ENCODE data around the gene KIF5B.
A peak's percentile ranks its signal among the peaks of the same experiment; 100 is the strongest.

Gene KIF5B

DNA sequence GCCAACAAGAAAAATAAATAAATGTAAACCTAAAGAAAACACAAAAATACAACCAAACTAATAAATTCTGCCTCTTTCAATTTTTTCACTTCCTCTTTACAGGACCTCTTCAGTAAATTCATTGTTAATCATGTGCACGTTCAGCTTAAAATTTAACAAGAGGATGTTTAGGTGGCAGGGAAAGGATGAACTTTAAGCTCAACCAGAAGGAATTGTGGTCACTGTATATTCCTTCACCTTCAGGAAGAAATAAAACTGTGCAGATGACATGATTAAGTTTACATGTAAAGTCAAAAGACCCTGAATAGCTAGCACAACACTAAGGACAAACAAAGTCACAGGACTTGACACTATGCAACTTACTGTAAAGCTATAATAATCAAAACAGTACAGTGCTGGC lies 33.0 kb downstream of the KIF5B start:
- no peak overlapping the region for H3K4me3 Mint-ChIP-seq
- DNase-seq = no peak
- TF ChIP-seq CTCF (IDR thresholded peaks at IDR 0.05) = no peak
- H3K27ac Mint-ChIP-seq = peak overlapping the region; percentile 62
- no peaks in the 10 kb centered on the region for H3K9me3 Mint-ChIP-seq
- H3K27me3 Mint-ChIP-seq (ENCODE audit: low read depth, poor library complexity) = no peaks in the 10 kb centered on the region
- no peaks in the 10 kb centered on the region for H3K4me1 Mint-ChIP-seq
- H3K36me3 Mint-ChIP-seq (ENCODE audit: low read depth) = peaks cover 84% of the 10 kb centered on the region

DNA sequence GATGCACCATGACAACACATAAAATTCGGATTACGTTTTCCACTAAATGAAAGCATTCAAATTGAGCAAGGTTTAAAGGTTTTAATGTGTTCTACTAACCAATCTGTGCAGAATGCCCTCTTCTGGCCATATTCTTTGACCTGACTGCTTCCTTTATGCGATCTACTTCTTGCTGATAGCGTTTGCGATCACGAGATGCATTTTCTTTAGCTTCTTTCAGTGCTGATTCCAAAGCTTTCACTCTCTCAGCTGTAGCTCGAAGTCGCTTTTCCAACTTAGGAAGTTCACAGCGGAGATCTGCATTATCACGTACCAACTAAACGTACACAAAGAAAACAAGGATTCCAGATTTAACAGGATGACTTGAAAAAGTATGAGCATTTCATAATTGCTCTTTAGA lies 39.2 kb downstream of the KIF5B start:
- DNase-seq = no peak
- peaks cover 80% of the 10 kb centered on the region for H3K36me3 Mint-ChIP-seq (ENCODE audit: low read depth)
- TF ChIP-seq CTCF (IDR thresholded peaks at IDR 0.05) = no peak
- H3K9me3 Mint-ChIP-seq = no peaks in the 10 kb centered on the region
- no peak overlapping the region for H3K4me3 Mint-ChIP-seq
- no peak overlapping the region for H3K27ac Mint-ChIP-seq
- no peaks in the 10 kb centered on the region for H3K27me3 Mint-ChIP-seq (ENCODE audit: low read depth, poor library complexity)
- H3K4me1 Mint-ChIP-seq = no peaks in the 10 kb centered on the region

- H3K9me3 Mint-ChIP-seq = no peaks in the 10 kb centered on the region
- no peaks in the 10 kb centered on the region for H3K27me3 Mint-ChIP-seq (ENCODE audit: low read depth, poor library complexity)
- H3K4me3 Mint-ChIP-seq = no peak overlapping the region
- no peak for TF ChIP-seq CTCF (IDR thresholded peaks at IDR 0.05)
- peak overlapping the region; percentile 60 for H3K27ac Mint-ChIP-seq
- no peaks in the 10 kb centered on the region for H3K4me1 Mint-ChIP-seq
- DNase-seq = no peak
- H3K36me3 Mint-ChIP-seq (ENCODE audit: low read depth) = peaks cover 76% of the 10 kb centered on the region
Measured at GRCh38 chr10:32015386-32015785, 40.8 kb downstream of the KIF5B start.

GRCh38 chr10:32007026-32007425 lies 49.2 kb downstream of the KIF5B start:
- Mint-ChIP-seq H3K4me3 (no peak overlapping the region), H3K27ac (peak overlapping the region; percentile 34), H3K27me3 (ENCODE audit: low read depth, poor library complexity) (no peaks in the 10 kb centered on the region), H3K9me3 (no peaks in the 10 kb centered on the region), H3K4me1 (peaks cover 10% of the 10 kb centered on the region), H3K36me3 (ENCODE audit: low read depth) (peaks cover 38% of the 10 kb centered on the region)
- no peak for TF ChIP-seq CTCF (IDR thresholded peaks at IDR 0.05)
- DNase-seq = no peak

DNA sequence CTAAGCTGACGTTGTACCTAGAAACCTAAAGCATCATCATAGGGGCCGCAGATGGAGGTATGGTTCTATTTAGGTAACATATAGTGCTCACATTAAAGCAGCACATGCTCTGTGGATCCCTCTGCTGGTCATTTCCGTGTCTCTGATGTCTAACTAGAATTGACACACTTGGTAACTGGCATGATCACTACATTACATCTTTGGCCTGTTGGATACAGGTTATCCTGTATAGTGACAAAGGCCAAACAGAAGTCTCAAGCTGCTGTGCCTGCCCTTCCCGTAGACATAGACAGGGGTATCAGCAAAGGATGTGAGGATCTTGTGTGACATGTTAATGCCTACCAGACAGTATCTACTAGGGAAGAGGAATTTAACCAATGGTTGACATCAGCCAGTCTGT lies 51.2 kb downstream of the KIF5B start:
- Mint-ChIP-seq H3K9me3 (no peaks in the 10 kb centered on the region), H3K27me3 (ENCODE audit: low read depth, poor library complexity) (no peaks in the 10 kb centered on the region), H3K4me3 (no peak overlapping the region), H3K27ac (peak overlapping the region; percentile 93), H3K36me3 (ENCODE audit: low read depth) (peaks cover 26% of the 10 kb centered on the region), H3K4me1 (peaks cover 10% of the 10 kb centered on the region)
- peak; percentile 8 for DNase-seq
- TF ChIP-seq CTCF (IDR thresholded peaks at IDR 0.05) = peak; percentile 44

- H3K4me3 Mint-ChIP-seq = no peak overlapping the region
- H3K36me3 Mint-ChIP-seq (ENCODE audit: low read depth) = peaks cover 18% of the 10 kb centered on the region
- H3K9me3 Mint-ChIP-seq = no peaks in the 10 kb centered on the region
- H3K4me1 Mint-ChIP-seq = peaks cover 10% of the 10 kb centered on the region
- DNase-seq = no peak
- no peaks in the 10 kb centered on the region for H3K27me3 Mint-ChIP-seq (ENCODE audit: low read depth, poor library complexity)
- H3K27ac Mint-ChIP-seq = no peak overlapping the region
- TF ChIP-seq CTCF (IDR thresholded peaks at IDR 0.05) = no peak
Measured at GRCh38 chr10:32004161-32004591, 52.0 kb downstream of the KIF5B start.

Data from nephron progenitor cell (in vitro differentiated cells).